Spinal cord (tissue), 10 donors: ENCODE data around the gene CHM. TPM values are rescaled to one million over a fixed set of nuclear protein-coding genes. Genes with fewer than 3 reads are reported as not detected.

Experiments
- DNase-seq, 6 donors: peaks; one replicate each; pipeline versions ENCODE4 v3.0.0 to v3.0.0-alpha.2; 2013 to 2015; ENCODE audit warnings: low spot score in 6 of 6, low read depth in 4 of 6
- H3K27ac ChIP-seq: one replicate; pipeline ENCODE4 v1.5.1; 2013; ENCODE audit warnings: low read depth, low read length, control low read depth
- H3K27me3 ChIP-seq: one replicate; pipeline ENCODE4 v1.6.1; 2013; ENCODE audit warnings: low read length; ENCODE audit not compliant: control insufficient read depth, insufficient read depth
- H3K36me3 ChIP-seq: one replicate; pipeline ENCODE4 v1.6.1; 2013; ENCODE audit warnings: low read length; ENCODE audit not compliant: control insufficient read depth, insufficient read depth
- H3K4me1 ChIP-seq: one replicate; pipeline ENCODE4 v1.6.1; 2013; ENCODE audit warnings: low read length; ENCODE audit not compliant: control insufficient read depth, insufficient read depth
- H3K4me3 ChIP-seq: one replicate; pipeline ENCODE4 v1.5.1; 2013; ENCODE audit warnings: low read depth, low read length, control low read depth
- H3K9me3 ChIP-seq: one replicate; pipeline ENCODE4 v1.6.1; 2013; ENCODE audit warnings: low read length; ENCODE audit not compliant: control insufficient read depth, insufficient read depth
- WGBS: methylation state at CpG from one replicate; pipeline ENCODE4 v1.1.5; 2013; ENCODE audit warnings: missing lambda C conversion rate; ENCODE audit not compliant: insufficient coverage; 5-methylcytosine and 5-hydroxymethylcytosine counted together
- polyA plus RNA-seq, 2 donors: library from polyadenylated mRNA; unstranded; fragments of 120-200 nt; gene quantifications; one replicate each; pipeline ENCODE4 v1.2.1, GENCODE V29; 2013; ENCODE audit not compliant: insufficient read length in 2 of 2
- total RNA-seq, 2 donors: library from RNA; depleted of rRNA in 1 of 2; stranded (reverse); fragments of 120-200 nt in 1 of 2; fragments of >200 nt in 1 of 2; gene quantifications; one replicate each; pipeline versions ENCODE4 v1.2.3 to v1.2.4, GENCODE V29; 2013 to 2014
- donor health status: healthy.

Gene CHM
- total and polyA plus RNA-seq, 4 donors: 20.2 to 38.4 (median 22.9) TPM

DNA sequence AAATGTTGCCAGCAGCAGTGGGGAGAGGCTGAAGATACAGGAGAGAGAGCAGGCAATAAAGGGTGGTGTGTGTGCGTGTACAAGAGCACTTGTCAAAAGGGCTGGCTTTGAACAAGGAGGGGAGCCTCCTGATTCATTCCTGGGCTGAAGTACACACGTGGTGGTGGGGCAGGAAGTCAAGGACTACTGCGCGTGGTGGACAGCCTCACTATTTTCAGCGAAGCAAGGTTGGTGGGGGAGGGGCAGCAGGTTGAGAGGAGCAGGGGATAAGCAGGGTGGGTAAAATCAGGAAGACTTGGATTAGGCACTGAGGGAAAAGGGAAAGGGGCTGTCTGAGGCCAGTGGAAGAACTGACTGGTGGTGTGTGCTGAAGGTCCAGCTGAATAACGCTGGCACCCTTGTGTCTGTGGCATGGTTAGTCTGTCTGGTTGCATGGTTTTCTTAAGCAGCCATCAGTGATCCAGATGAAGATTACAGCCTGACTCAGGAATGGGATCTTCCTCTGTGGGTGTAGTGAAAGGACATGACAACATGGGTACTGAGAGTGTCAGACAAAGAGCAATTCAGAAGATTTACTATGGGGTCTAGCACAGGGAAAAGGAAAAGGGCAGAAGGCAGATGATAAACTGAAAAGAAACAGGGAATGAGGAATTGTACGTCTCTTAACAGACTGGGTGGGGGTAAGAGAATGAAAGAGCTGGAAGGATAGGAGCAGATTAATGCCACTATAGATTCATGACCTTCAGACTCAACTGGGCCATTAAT lies 149.8 kb downstream of the CHM start:
- no peaks in the 10 kb centered on the region for H3K9me3 ChIP-seq
- DNase-seq: no peak
- H3K36me3 ChIP-seq: no peaks in the 10 kb centered on the region
- H3K4me3 ChIP-seq: no peak overlapping the region
- H3K27me3 ChIP-seq: no peaks in the 10 kb centered on the region
- WGBS: 69% methylated on average over 6 of the region's 7 CpGs
- H3K27ac ChIP-seq: no peak overlapping the region
- H3K4me1 ChIP-seq: no peaks in the 10 kb centered on the region

DNA sequence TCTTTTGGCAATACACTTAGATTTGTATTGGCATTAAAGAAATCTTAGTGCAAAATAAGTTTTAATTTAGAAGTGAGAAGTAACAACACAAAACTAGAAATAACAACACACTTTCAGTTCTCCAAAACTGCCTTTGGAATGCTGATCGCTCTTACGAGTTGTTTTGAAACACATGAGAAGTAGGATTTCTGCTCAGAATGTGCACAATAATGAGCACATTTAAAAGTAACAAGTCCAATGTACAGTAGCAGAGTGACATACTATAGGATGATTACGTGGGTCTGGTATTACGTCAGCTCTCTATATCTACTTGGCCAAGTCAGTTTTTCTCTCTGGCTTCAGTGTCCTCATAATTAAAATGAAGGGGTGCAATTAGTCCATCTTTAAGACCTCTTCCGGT lies 164.8 kb downstream of the CHM start:
- WGBS: no CpG with 5 or more reads among the region's 5 CpGs
- H3K27ac ChIP-seq: no peak overlapping the region

DNA sequence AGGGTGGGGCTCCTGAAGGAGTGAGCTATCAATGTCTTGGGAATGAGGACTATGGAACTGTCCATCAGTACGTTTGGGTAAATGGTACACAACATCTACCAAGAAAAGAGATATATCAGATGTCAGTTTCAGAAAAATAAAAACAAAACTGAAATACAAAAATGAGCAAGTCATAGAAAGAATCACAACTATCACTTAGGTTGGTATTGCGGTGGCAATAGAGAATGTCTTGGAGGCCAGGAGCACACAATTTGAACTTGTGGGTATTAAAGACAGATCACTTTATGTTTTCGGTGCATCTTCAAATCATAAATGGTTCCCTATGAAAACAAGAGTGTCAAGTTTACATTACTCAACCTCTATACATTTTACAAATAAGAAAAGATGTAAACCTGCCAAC lies 176.8 kb downstream of the CHM start:
- no CpG with 5 or more reads among the region's 3 CpGs for WGBS
- Histone ChIP-seq H3K36me3 (no peaks in the 10 kb centered on the region), H3K4me3 (no peak overlapping the region), H3K27me3 (no peaks in the 10 kb centered on the region), H3K4me1 (no peaks in the 10 kb centered on the region), H3K9me3 (no peaks in the 10 kb centered on the region), H3K27ac (no peak overlapping the region)
- DNase-seq: no peak

More for the DNA sequence above, 164.8 kb downstream of the CHM start:
- Histone ChIP-seq H3K4me1 (no peaks in the 10 kb centered on the region), H3K27me3 (no peaks in the 10 kb centered on the region), H3K4me3 (no peak overlapping the region), H3K36me3 (no peaks in the 10 kb centered on the region), H3K9me3 (no peaks in the 10 kb centered on the region)
- DNase-seq: no peak

DNA sequence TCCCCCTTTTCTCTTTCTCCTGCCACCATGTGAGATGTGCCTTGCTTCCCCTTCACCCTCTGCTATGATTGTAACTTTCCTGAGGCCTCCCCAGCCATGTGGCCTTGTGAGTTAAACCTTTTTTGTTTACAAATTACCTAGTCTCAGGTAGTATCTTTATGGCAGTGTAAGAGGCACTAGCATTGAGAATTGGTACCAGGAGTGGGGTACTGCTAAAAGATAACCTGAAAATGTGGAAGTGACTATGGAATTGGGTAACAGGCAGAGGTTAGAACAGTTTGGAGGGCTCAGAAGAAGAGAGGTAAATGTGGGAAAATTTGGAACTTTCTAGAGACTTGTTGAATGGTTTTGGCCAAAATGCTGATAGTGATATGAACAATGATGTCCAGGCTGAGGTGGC lies 182.0 kb downstream of the CHM start:
- H3K27ac ChIP-seq: no peak overlapping the region
- no peaks in the 10 kb centered on the region for H3K9me3 ChIP-seq
- H3K27me3 ChIP-seq: no peaks in the 10 kb centered on the region
- no peaks in the 10 kb centered on the region for H3K36me3 ChIP-seq
- DNase-seq: no peak
- H3K4me3 ChIP-seq: no peak overlapping the region
- no peaks in the 10 kb centered on the region for H3K4me1 ChIP-seq

DNA sequence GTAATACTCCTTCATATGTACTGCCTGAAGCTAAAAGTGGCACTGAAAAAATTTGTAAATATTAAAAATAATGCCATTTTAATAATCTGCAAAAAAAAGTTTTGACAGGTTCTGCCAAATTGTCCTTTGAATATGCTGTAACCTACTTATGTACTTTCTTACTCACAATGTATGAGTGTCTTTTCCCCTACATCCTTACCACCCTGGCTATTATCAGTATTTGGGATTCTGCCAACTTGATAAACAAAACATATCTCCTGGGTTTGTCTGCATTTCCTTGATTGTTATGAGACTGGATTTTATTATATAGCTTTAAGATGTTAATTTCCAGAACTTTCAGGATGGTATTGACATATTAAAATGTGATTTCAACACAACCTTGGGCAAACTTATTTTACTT lies 187.9 kb downstream of the CHM start:
- no peaks in the 10 kb centered on the region for H3K9me3 ChIP-seq
- no peak overlapping the region for H3K27ac ChIP-seq
- no peaks in the 10 kb centered on the region for H3K27me3 ChIP-seq
- no peaks in the 10 kb centered on the region for H3K4me1 ChIP-seq
- no peaks in the 10 kb centered on the region for H3K36me3 ChIP-seq
- no peak overlapping the region for H3K4me3 ChIP-seq
- peak in 1 of 6 donors; percentile 24 for DNase-seq

DNA sequence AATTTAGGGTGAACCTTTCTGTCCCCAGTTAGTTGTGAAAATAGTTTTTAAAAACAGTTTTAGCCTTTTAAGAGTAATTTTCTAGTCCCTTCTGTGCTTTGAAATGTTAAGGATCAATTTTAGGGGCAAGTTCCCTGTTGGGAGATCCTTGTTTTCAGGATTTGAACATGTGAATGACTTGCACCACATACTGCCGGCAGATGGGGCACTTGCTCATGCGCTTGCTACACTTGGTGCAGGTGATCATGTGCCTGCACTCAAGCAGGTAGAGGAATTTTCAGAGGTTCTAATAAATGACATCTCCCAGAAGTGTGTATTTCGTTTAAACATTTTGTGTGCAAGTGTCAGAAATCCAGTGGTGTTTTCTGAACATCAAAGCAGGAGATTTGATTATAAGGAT lies 195.9 kb downstream of the CHM start:
- H3K27ac ChIP-seq: no peak overlapping the region
- no peak overlapping the region for H3K4me3 ChIP-seq
- no peaks in the 10 kb centered on the region for H3K9me3 ChIP-seq
- peak in 2 of 6 donors; percentile 1 to 21 for DNase-seq
- H3K27me3 ChIP-seq: no peaks in the 10 kb centered on the region
- no peaks in the 10 kb centered on the region for H3K36me3 ChIP-seq
- H3K4me1 ChIP-seq: no peaks in the 10 kb centered on the region
- 39% methylated on average over 2 of the region's 3 CpGs for WGBS

DNA sequence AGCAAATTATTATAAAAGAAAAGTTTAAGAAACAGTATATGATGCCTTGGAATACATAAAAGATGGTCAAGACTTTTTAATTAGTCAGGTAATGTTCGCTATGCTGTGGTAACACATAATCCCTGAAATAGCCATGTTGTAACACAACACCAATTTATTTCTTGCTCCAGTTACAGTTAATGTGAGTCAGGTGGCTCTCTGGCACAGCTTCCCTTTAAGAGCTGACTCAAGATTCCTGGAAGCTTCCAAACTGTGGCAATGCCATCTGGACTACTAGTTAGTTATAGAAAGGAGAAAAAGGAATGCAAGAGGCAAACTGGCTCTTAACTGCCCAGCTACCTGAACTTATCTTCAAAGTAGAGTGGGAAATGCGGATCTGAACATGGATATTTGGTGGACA lies 210.5 kb downstream of the CHM start:
- H3K4me3 ChIP-seq: no peak overlapping the region
- H3K4me1 ChIP-seq: no peaks in the 10 kb centered on the region
- DNase-seq: peak in 1 of 6 donors; percentile 38
- no peaks in the 10 kb centered on the region for H3K9me3 ChIP-seq
- WGBS: no CpG with 5 or more reads among the region's 2 CpGs
- no peaks in the 10 kb centered on the region for H3K36me3 ChIP-seq
- H3K27me3 ChIP-seq: no peaks in the 10 kb centered on the region
- no peak overlapping the region for H3K27ac ChIP-seq

DNA sequence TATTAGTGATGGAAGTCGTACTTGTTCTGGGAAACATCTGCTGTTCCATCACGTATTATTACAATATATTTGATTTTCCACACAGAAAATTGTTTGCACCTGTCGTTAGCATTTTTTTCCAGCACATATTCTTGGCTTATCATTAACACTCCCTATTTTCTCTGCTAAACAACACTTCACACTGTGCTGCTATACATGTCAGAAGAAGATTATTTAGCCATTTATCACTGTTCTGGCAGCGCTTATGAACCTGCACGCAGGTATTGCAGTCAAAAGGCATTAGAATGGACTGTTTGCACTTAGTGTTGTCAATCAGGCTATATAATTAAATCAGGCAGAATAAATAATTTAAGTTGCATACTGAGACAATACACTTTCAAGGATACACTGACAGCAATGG lies 218.6 kb downstream of the CHM start:
- Histone ChIP-seq H3K4me3 (no peak overlapping the region), H3K36me3 (no peaks in the 10 kb centered on the region), H3K9me3 (no peaks in the 10 kb centered on the region), H3K27me3 (no peaks in the 10 kb centered on the region), H3K27ac (no peak overlapping the region), H3K4me1 (no peaks in the 10 kb centered on the region)
- DNase-seq: peak in 1 of 6 donors; percentile 20
- WGBS: 71% methylated on average over 2 of the region's 5 CpGs

DNA sequence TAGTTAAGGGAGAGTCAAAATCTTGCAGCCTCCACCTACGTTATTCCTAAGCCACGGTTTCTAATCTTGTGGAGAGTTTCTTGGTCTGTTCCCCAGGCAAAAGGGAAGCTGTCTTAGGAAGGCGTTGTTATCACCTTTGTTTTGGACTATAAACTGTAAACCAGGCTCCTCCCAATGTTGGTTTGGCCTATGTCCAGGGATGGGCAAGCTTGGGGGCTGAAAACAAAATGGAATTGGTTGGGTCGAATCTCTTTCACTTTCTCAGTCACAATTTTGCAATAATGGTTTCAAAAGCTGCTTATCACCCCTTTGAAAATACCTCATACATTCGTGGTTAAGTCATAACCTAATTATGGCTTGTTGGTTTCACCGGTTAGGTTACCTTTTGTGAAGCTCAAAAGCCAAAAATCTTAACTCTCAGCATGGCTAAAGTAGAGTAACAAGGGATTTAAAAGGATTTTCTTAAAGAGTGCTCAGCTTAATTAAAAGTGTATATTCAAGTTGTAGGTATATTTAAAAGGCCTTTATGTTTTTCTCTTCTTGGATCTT lies 232.1 kb downstream of the CHM start:
- H3K9me3 ChIP-seq: peaks cover 8% of the 10 kb centered on the region
- DNase-seq: no peak
- no peak overlapping the region for H3K27ac ChIP-seq
- no peaks in the 10 kb centered on the region for H3K36me3 ChIP-seq
- 66% methylated on average over 3 of the region's 6 CpGs for WGBS
- no peaks in the 10 kb centered on the region for H3K27me3 ChIP-seq
- H3K4me1 ChIP-seq: no peaks in the 10 kb centered on the region
- H3K4me3 ChIP-seq: no peak overlapping the region
